ENCODE results near the gene NCOA1.

The NCOA1 gene

DNA sequence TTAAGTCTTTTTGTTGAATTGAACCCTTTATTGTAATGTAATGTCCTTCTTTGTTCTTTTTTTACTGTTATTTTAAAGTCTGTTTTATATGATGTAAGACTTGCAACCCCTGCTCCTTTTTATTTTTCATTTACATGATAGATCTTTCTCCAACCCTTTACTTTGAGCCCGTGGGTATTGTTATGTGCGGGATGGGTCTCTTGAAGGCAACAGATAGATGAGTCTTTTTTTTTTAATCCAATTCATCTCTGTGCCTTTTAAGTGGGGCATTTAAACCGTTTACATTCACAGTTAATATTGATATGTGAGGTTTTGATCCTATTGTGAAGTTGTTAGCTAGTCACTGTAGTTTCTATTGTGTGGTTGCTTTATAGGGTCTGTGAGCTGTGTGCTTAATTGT lies 120.6 kb downstream of the NCOA1 start:
- no peak for DNase-seq (ENCODE audit: low read depth, low spot score)
- H3K4me3 ChIP-seq (ENCODE audit: low read length) = no peak overlapping the region

DNA sequence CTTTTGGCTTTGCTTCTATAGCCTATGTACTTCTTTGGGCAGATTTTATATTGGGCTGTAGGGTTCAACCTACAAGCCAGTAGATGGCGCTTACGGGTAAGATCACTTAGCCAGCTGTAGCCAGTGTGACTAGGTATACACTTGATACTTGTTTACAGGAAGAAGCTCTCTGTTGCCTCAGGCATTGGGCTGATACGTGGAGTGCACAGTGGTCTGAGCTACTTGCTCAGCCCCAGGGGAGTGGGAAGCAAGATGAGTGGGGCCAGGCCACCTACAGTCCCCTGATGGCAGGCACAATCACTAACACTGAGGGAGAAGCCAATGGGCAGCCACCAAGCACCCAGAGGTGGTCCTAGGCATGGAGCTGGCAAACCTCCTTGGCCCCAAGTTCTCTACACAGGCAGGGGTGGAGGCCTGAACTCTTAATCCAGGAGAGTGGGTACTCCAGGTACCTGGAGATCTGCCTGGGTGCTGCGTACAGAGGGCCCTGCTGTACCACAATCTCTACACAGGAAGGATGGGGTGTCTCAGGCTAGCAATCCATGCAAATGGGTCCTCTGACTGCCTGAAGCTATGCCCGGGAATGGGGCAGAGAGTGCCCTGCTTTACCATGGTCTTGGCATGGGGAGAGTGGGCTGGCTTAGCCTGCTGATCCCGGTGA lies 122.2 kb downstream of the NCOA1 start:
- DNase-seq (ENCODE audit: low read depth, low spot score) = peak; percentile 61
- H3K4me3 ChIP-seq (ENCODE audit: low read length) = no peak overlapping the region

DNA sequence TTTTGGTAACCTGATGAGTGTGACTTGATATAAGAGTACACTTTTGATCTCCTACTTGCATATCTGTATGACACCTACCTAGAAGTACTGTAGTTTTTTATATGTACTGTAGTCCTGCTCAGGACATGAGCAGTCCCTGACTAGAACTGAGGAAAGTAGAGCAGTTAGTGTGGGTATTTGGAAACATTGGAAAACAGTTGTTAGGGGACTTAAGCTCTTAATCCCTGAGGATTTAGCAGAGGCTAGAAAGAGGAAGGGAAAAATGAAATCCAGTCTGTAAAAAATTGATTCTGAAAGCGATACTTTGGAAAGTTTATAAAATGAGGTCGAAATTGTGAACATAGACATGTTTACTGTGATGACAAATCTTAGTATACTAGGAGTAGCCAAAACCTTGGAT lies 125.6 kb downstream of the NCOA1 start:
- no peak overlapping the region for H3K4me3 ChIP-seq (ENCODE audit: low read length)
- no peak for DNase-seq (ENCODE audit: low read depth, low spot score)

DNA sequence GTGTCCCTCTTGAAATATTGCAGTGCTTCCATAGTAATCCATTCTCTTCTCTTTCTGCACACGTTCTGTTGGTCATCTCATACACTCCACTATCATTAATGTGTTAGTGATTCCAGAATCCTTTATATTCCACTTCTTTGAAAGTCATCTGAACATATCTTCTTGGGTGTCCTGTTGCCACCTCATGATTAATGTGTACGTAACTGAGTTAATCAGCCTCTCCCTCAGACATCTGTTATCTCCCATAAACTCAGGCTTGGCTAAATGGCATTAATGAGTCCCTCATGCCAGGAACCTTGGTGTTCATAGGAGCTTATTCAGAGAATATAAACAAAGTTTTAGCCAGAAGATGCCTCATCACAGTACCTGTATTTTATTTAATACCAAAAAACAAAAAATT lies 126.4 kb downstream of the NCOA1 start:
- no peak overlapping the region for H3K4me3 ChIP-seq (ENCODE audit: low read length)
- no peak for DNase-seq (ENCODE audit: low read depth, low spot score)

DNA sequence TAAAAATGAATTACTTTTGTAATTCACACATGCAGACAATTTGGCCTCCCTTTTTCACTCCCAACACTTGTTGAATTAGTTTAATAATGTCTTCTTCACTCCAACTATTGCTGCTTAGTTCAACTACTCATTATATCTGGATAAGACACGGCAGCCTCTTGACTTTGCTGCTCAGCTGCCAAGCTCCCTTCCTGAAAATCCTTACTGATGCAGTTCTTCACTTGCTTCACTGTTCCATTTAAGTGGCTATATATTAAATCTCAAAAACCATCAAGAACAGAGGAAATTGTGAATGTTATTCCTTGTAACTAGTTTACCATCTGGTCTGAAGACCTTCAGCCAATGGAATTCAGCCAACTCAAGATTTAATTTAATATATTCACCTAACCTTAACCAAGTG lies 127.1 kb downstream of the NCOA1 start:
- no peak for DNase-seq (ENCODE audit: low read depth, low spot score)
- H3K4me3 ChIP-seq (ENCODE audit: low read length) = no peak overlapping the region

DNA sequence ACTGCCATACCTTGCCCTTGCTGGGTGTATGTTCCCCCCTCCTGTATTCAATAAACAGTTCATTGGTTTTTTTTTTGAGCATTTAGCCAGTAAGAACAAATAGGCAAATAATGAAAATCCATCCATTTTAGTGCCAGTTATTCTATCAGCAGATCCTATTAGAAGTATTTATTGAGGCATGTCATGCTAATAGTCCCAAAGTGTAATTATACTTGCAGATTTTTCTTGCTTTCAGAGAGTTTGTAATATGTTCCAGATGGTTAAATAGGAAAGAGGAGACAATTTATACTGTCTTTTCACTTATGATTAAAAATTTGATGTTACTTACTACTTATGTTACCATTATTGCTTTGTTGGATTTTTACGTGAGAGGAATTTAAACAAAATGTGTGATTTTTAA lies 127.6 kb downstream of the NCOA1 start:
- DNase-seq (ENCODE audit: low read depth, low spot score) = no peak
- no peak overlapping the region for H3K4me3 ChIP-seq (ENCODE audit: low read length)

DNA sequence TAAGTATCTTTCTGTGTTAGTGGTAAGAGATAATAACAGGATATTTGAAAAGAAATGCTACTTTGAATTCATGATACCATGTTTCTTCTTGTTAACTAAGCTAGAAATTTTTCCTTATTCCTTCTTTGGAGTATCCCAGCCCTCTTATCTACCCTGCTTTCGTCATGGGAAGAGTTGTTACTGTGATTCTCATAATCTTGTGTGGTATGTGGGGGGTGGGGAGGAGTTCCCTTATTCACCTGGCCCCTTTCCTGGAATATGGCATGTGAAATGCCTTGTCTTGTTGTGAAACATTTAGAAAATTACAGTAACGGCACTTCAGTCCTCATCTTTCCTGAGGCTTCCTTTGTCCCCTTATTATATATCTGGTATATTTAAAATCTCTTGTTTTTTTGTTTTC lies 129.9 kb downstream of the NCOA1 start:
- DNase-seq (ENCODE audit: low read depth, low spot score) = no peak
- H3K4me3 ChIP-seq (ENCODE audit: low read length) = no peak overlapping the region

GRCh38 chr2:24621779-24622538 lies 130.9 kb downstream of the NCOA1 start:
- no peak overlapping the region for H3K4me3 ChIP-seq (ENCODE audit: low read length)
- DNase-seq (ENCODE audit: low read depth, low spot score) = peak; percentile 11

DNA sequence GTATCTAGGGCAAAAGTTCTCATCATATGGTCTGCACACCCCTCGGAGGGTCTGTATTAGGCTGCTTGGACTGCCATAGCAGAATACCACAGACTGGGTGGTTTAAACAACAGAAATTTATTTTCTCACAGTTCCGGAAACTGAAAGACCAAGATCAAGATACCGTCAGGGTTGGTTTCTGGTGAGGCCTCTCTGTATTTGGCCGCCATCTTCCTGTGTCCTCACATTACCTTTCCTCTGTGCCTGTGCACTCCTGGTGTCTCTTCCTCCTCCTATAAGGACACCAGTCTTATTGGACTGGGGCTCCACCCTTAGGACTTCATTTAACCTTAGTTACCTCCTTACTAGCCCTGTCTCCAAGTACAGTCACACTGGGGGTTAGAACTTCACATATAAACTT lies 132.5 kb downstream of the NCOA1 start:
- DNase-seq (ENCODE audit: low read depth, low spot score) = no peak
- H3K4me3 ChIP-seq (ENCODE audit: low read length) = no peak overlapping the region

DNA sequence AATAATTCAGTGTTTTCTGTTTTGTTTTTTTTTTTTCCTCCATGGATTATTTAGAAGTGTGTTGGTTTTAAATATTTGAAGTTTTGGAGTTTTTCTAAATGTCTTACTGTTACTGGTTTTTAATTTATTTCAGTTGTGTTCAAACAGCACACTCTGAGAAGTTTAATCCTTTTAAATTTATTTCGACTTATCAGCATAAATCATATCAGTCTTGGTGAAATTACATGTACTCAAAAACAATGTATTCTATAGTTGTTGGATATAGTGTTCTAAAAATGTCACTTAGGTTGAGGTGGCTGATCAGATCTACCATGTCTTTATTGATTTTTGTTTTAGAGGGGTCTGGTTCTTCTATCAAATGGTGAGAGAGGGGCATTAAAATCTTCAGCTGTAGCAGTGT lies 134.7 kb downstream of the NCOA1 start:
- no peak overlapping the region for H3K4me3 ChIP-seq (ENCODE audit: low read length)
- DNase-seq (ENCODE audit: low read depth, low spot score) = no peak

DNA sequence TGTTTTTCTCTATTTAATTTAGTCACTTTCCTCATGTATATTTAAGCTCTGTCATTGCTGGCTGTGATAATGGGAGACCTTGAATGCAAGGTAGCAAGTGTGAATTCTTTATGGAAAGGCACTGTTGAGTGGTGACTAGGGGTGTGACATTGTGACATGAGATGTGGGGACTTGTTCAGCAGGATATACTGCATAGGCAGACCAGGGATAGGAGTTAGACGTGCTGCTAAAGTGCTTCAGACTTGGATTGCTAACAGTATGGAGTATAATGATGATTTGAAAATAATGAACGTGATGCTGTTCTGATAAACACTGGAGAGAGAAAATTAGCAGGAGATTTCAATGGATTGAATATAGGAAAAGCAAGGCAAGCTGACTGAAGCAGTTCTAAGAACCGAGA lies 135.1 kb downstream of the NCOA1 start:
- no peak overlapping the region for H3K4me3 ChIP-seq (ENCODE audit: low read length)
- no peak for DNase-seq (ENCODE audit: low read depth, low spot score)

GRCh38 chr2:24628746-24629145 lies 137.7 kb downstream of the NCOA1 start:
- no peak overlapping the region for H3K4me3 ChIP-seq (ENCODE audit: low read length)
- no peak for DNase-seq (ENCODE audit: low read depth, low spot score)

DNA sequence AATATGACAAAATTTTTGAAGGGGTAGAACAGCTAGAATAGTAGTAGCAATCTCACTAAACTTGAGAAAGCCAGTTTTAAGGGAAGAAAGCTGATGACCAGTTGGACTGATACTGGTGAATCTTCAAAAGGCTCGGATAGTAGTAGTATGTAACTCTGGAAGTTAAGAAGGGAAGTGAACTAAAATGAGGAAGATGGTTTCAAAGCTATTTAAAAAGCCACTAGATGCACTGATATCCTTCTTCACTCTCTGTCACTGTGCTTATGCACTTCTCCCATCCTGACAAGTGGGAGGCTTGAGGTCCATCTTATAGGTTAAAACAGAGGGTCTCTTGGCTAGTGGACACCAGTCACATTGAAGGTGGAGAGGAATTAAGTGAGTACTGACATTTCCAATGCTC lies 141.1 kb downstream of the NCOA1 start:
- DNase-seq (ENCODE audit: low read depth, low spot score) = no peak
- H3K4me3 ChIP-seq (ENCODE audit: low read length) = no peak overlapping the region

GRCh38 chr2:24635181-24635580 lies 144.1 kb downstream of the NCOA1 start:
- no peak overlapping the region for H3K4me3 ChIP-seq (ENCODE audit: low read length)
- no peak for DNase-seq (ENCODE audit: low read depth, low spot score)

GRCh38 chr2:24638568-24638967 lies 147.5 kb downstream of the NCOA1 start:
- DNase-seq (ENCODE audit: low read depth, low spot score) = no peak
- no peak overlapping the region for H3K4me3 ChIP-seq (ENCODE audit: low read length)

DNA sequence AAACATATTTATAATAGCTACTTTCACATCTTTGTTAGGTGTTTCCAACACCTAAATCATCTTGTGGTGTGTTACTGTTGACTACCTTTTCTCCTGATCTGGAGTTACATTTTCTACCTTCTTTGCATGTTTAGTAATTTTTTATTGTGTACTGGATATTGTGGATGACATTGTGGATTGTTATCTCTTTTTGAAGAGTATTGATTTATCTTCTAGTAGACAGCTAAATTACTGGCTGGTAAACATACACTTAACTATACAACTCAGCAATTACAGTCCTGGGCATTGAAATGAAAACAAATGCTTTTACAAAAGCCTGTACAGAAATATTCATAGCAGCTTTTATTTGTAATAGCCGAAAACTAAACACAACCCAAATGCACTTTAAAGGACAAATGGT lies 151.3 kb downstream of the NCOA1 start:
- no peak overlapping the region for H3K4me3 ChIP-seq (ENCODE audit: low read length)
- no peak for DNase-seq (ENCODE audit: low read depth, low spot score)

DNA sequence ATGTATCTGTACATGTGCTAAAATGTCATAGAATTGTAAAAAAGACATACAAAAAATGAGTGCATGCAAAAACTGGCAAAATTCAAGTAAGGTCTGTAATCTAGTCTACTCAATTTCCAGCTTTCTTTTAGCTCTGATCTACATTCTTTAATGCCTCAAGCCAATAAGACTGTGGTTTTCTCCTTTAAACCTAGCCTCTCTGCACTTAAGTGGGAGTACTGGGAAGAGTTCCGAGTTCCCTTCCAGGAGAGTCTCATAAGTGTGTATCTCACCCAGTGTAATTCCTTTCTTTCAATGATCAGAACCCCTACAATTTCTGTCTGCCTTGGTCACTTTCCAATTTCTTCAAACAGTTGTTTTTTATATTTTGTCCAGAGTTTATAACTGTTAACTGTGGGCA lies 152.0 kb downstream of the NCOA1 start:
- no peak overlapping the region for H3K4me3 ChIP-seq (ENCODE audit: low read length)
- no peak for DNase-seq (ENCODE audit: low read depth, low spot score)

- DNase-seq (ENCODE audit: low read depth, low spot score) = no peak
- H3K4me3 ChIP-seq (ENCODE audit: low read length) = no peak overlapping the region
Measured at GRCh38 chr2:24644032-24644431, 153.0 kb downstream of the NCOA1 start.

DNA sequence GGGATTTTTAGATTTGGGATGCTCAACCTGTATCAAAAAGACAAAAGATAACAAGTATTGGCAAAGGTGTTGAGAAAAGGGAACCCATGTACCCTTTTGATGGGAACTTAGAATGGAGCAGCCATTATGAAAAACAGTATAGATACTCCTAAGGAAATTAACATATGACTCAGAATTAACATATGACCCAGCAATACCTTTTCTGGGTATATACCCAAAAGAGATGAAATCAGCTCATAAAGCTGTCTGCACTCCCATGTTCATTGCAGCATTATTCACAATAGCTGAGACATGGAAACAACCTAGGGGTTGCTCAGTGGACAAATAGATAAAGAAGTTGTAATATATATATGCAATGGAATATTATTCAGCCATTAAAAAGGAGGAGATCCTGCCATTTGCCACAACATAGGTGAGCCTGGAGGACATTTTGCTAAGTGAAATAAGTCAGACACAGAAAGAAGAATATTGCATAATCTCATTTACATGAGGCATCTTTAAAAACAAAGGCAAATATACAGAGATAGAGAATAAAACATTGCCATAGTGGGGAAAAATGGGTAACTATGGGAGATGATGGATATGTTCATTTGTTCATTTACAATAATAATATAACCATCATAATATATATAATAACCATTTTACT lies 160.1 kb downstream of the NCOA1 start:
- DNase-seq (ENCODE audit: low read depth, low spot score) = no peak

DNA sequence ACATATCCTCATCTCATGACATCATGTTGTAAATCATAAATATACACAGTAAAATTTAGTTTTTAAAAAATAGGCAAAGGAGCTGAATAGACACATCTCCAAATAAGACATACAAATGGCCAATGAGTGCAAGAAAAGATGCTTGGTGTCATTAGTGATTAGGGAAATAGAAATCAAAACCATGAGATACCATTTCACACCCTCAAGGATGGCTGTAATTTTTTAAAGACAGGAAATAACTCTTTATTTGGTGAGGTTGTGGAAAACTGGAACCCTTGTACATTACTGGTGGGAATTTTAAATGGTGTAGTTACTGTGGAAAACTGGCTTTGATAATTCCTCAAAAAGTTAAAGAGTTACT lies 160.6 kb downstream of the NCOA1 start:
- DNase-seq (ENCODE audit: low read depth, low spot score) = no peak

More for the DNA sequence above, 160.1 kb downstream of the NCOA1 start:
- H3K4me3 ChIP-seq (ENCODE audit: low read length) = no peak overlapping the region

More for the DNA sequence above, 160.6 kb downstream of the NCOA1 start:
- H3K4me3 ChIP-seq (ENCODE audit: low read length) = no peak overlapping the region
